G401.6 (cell line): ENCODE measurements around the gene RNF169.
"Not testable (repeated sequence)": the region's sequence is repeated elsewhere in the genome, so short reads cannot be mapped to it uniquely, and the experiment has no call there.

Experiments used
- FAIRE-seq: peaks from 2 replicates; lab custom pipeline; 2012; peaks lifted over from hg19 to GRCh38; lab: Jason Lieb, UNC

Gene RNF169

DNA sequence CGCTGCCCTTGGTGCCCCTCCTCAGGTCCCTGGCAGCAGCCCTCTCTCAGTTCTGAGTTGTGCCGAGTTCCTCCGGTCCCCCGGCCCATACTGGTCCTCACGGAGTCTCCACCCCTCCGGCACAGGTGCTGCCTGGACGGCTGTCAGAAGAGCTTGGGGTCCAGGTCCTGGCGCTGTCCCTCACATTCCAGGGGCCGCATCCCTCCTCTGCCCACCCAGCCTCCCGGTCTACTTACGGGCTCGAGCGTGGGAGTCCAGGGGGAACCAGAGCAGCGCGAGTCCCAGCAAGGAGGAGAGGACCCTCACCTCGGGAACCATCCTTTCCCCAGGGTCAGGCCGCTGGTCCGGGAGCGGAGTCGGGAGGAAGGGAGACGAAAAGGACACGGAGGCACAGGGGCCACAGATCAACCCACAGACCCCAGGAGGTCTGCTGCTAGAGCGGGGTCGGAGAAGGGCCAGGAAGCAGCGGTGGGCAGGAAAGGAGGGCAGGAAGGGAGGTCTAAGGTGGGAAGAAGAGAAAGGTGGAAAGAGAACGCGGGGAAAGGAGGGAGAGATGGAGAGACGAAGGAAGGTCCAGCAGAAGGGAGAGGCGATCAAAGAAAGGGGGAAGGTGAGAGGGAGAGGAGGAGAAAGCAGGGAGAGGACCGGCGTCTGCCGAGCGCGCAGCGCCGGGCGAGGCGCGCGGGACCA is 17.9 kb upstream of the RNF169 start:
- no peak for FAIRE-seq

DNA sequence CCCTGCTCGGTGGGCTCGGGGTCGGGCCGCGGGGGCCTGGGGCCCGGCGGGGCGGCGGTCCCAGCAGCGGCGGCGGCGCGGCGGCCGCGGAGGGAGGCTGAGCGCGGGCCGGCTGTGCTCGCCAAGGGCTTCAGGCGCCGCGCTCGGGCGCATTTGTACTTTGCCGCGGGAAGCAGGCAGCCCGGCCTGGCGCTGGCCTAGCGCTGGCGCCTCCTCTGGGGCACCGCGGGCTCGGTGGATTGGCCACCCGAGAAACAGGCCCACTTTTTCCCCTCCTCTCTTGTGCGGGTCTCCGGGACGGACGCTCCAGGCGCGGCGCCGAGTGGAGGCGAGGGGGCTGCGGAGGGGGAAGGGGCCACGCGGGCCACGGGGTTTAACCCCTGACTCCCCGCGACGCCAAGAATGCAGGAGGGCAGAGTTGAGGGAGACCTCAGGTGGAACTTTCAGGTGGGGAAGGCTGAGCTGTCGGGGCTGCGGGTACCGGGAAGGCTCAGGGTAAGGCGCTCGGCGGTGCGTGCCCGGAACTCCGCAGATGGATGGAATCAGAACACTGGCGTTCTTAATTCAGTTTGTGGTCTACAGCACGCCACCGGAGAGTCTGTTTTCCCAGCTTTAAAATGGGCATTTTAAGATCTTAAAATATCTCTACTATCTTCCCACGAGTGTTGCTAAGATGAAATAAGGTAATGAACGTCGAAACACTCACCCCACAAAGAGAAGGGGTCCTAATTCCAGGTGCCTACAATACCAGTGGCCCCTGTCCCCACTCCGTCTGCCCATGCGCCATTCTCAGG is 17.2 kb upstream of the RNF169 start, which contains the start of gene CHRDL2:
Gene CHRDL2 (minus strand): TSS at position 126 of the 794 bp plus-strand sequence. CDS start 538 bp downstream, outside the sequence.
- no peak for FAIRE-seq

DNA sequence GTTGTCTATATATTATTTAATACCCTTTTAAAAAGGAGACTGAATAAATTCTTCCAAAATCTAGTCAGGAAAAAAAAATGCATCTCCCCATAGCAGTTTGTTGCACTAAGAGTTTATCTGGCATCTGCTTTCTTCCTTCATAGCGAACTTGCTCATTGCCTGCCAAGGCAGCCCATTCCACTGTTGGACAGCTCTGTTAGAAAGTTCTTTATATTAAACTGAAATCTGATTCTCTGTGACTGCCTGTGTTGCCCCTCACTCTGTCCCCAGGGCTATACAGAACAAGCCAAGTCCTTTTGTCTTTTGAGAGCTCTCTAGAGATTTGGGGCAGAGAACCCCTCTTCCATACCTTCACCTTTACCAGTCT is 14.1 kb upstream of the RNF169 start:
- FAIRE-seq: no peak

DNA sequence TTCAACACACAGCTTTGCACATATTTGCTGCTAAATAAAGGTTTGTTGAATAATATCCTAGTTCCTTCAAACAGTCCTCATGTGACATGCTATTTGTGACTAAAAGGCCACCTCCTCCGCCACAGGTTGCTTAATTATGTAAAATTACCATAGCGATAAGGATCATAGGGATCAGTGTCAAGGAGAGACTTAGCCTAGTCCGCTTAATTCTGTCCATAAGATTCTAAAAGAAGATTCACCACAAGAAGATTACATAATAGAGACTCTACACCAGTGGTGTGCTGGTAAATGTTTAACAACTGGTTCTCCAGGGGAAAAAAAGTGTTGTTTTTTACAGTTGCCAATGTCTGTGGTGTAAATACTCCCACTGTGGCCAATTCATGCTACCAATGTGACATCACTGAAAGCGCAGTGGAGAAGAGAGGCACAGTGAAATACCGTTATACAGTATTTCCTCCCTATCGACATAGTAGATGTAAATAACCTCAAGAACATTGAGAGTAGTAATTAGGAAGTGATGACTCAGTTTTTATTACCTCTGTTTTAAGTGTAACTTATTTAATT is 13.2 kb upstream of the RNF169 start:
- no peak for FAIRE-seq

DNA sequence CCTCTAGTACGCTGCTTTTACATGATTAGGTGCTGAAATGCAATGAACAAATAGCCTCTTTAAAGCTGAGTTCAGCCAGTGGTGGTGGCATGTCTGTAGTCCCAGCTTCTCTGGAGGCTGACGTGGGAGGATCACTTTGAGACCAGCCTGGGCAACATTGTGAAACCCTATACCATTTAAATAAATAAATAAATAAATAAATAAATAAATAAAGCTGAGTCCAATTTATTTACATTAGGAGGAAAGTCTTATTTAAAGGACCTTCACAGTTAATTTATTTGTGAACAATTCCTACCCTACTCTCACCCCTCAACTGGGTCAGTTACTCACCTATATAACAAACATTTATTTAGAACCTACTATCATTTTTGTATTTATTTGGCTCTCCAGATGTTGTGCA is 12.6 kb upstream of the RNF169 start:
- FAIRE-seq: no peak

DNA sequence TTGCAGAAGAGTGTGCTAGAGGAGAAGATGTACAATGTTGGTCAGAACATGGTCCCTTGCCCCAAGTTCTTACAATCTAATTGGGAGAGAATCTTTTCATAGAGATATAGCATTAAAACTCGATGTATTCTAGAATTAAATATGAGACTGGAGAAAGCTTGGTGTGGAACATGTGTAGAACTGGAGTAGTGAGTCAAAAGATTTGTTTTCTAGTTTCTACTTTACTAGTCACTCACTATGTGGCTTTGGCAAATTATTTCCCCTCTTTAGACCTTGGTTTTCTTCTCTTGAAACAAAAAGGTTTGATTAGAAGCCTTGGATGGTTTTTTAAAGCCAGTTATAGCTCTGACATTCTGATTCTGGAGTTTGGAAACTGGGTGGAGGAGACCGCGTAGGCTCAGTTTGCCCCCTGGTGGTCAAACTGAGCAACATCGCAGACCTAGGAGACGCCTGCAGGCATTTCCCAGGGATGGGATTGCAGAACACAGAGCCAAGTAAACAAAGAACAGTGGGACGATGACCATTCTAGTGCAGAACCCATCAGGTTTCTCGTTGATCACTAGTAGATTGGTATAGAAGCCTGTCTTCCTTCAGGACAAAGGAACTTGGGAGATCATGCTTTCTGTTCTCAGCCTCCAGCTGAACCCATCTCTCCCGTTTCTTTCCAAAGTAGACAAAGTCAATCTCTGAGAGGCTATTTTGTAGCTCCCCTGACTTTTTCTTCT is 8.9 kb upstream of the RNF169 start:
- peak; percentile 91 for FAIRE-seq

DNA sequence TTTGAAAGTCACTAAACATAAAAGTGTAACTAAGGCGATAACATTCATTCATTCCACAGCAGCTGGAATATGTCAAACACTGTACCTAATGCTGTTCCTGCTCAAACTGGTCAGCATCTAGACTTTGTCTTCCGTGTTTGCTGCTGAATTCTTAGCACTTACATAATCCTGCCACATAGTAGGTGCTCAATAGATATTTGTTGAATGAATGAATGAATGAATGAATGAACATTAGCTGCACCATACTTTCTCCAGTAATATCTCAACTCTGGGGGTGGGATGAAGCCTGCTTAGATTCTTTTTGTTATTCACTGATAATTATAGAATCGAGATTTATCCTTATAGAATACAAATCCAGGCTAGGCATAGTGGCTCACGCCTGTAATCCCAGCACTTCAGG is 6.6 kb upstream of the RNF169 start:
- no peak for FAIRE-seq

DNA sequence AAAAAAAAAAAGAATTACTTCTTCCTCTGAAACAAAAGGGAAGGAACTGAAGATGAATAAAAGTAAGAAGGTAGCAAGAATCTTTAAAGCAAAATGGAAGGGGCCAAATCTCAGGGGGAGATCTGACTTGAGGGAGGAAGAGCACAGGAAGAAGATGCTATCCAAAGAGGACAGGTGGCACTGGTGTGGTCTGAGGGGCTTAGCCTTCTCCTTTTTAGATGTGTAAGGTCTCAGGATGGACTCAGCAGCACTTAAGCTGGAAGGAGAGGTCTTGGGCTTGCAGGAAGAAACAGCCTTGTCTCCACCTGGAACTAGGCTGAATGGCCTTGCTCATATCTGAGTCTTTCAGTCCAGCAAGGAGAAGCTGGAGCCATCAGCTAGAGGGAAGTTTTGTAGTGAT is 5.0 kb upstream of the RNF169 start:
- no peak for FAIRE-seq

DNA sequence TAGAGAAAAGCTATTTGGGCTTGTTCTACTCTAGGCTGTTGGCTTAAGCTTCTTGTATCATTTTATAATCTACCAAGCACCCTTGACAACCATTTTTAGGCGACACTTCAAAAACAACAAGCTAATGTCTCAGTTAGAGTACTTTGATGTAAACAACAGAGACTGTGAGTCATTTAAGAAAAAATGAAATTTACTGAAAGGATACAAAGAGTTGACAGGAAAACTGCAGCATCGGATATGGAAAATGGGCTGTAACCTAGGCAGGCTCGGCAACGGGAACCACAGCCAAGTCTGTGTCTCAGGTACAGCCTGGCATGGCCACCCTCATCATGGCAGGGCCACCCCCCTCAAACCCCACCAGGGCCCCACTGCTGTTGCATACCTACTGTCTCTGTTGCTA is 4.4 kb upstream of the RNF169 start:
- no peak for FAIRE-seq

DNA sequence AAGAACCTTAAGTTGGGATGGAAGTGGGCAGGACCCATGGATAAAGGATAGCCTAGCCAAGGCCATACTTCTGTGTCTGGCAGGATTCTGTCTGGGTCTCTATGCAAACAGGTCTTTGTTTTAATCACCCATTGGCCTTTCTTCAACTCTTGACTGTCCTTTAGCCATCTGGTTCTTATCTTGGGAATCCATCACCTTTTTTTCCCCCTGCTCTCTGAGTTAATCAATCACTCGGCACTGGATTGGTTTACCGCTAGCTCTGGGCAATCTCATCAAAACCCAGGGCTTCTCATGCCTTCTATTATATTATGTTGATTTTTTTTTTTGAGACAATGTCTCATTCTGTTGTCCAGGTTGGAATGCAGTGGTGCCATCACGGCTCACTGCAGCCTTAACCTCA is 1.8 kb upstream of the RNF169 start:
- no peak for FAIRE-seq

DNA sequence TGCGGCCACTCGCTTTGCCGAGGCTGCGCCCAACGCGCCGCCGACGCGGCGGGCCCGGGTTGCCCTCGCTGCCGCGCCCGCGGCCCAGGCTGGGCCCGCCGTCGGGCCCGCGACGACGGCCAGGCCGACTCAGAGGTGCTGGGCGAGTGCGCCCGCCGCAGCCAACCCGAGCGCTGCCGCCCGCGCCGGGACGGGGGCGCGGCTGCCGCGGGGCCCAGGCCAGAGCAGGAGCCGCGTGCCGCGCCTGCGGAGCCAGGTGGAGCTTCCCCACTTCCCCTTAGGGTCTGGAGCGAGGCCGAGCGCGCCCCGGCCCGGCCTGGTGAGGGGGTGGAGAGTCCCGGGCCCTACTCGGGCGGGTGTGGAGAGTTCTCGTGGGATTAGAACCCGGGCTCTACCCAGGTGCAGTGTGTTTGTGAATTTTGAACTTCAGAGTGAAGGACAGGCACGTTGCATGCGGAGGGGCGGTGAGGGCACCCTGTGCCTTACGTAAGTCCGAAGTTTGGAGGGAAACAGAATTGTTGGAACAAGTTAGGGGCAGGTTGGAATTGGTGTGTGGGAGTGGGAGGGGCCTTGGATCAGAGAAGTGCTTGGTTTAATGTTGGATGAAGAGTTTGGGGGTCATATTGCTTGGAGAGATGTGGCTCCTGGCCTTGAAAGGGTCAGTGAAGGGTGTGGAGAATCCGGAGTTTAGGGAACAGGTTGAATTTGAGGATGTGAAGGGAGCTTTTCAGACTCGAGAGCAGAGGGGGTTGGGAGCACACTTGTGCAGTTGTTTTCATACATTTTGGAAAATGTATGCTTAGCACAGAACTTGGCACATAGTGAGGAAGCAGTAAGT is 697 bp downstream of the RNF169 start:
- no peak for FAIRE-seq

DNA sequence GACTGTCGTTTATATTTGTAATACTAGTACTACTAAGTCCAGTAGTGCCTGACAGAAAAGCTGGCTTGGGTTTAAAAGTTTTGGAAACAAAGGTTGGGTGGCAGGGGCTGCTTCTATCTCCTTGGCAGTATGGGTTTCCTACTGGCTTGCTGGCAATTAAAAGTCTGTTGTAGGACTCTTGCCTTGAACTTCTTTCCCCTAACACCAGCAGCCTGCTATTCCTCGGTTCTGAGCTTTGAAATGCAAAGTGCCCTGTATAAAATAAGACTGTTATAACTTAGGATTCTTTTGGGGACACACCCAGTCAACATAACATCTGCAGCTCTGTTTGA is 1.3 kb downstream of the RNF169 start:
- FAIRE-seq: no peak

DNA sequence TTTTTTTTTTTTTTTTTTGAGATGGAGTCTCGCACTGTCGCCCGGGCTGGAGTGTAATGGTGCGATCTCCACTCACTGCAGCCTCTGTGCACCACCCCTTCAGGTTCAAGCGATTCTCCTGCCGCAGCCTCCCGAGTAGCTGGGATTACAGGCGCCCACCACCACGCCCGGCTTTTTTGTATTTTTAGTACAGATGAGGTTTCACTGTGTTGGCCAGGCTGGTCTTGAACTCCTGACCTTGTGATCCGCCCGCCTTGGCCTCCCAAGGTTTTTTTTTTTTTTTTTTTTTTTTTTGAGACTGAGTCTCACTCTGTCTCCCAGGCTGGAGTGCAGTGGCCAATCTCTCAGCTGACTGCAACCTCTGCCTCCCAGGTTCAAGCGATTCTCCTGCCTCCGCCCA is 1.9 kb downstream of the RNF169 start:
- FAIRE-seq: not testable (repeated sequence)

DNA sequence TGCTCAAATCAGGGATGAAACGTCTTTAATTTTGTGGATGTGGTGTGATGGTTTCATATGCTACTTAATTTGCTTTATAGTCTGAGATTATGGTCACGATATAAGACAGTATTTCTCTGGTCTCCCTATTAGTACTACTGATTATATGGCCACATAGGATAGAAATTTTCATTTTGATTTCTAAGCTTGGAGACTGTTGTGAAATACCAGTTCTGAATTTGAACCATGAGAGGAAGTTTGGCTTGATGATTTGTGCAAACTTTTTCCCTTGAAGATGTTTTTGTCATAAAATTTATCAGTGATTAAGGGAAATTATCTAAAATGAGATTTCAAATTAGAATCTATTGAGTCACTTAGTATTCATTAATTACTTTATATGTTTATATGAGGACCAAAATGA is 2.7 kb downstream of the RNF169 start:
- FAIRE-seq: no peak

DNA sequence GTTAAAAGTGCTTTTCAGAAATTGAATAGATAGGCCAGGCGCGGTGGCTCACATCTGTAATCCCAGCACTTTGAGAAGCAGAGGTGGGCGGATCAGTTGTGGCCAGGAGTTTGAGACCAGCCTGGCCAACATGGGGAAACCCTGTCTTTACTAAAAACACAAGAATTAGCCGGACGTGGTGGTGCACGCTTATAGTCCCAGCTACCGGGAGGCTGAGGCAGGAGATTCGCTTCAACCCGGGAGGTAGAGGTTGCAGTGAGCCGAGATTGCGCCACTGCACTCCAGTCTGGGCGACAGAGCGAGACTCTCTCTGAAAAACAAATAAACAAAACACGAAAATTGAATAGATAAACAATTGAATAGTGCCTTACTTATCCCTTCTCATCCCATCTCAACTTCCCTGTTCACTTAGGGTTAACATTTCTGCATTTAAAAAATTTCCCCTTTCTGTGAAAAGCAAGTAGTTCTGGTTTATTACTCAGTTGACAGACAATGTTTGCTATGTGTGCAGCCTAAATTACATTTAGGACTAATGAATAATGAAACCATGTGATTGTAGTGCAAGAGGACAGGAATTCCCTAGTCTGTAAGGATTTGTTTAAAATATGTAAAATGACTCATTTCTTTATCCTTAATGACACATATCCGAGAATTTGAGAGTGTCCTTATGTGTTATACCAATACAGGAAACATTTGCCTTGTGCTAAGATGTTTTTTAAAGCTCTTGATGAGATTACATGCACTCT is 6.0 kb downstream of the RNF169 start:
- FAIRE-seq: peak; percentile 90

DNA sequence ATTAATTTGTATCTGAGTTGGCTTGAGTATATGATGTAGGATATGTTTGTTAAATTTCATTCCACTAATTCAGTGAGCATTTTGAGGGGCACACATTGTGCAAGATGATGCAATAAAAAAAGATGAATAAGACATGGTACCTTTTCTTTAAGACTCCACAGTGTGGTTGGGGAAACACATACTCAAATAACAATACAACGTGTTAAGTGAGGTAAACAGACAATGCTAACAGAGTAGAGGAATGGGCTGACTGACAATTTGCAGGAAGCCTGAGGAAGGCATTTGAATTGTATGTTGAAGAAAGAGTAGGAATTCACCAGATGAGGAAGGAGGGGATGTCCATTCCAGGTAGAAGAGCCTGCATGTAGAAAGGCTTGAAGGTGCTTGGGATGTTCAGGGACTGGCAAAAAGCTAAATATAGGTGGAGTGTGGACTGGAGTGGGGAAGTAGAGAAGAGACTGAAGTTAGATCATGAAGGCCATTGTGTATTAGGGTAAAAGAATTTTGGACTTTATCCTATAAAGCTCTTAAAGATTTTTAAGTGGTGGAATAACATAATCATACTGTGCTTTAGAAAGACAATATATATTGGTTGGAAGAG is 6.8 kb downstream of the RNF169 start:
- FAIRE-seq: no peak

DNA sequence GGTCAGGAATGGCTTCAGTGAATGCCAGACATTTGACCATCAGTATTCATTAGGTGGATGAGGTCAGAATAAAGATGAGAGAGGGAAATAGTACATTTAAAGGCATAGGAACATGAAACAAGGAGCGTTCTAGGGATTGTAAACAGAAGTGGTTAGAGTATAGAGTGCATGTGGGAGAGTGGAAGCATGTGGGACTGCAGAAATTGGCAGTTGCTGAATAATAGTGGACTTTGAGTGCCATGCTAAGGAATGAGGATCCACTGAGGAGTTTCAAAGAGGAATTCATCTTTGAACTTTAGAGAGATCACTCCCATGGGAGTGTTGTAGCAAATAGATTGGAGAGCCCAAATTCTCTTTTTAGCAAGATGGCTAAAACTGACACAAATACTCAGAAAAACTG is 7.9 kb downstream of the RNF169 start:
- FAIRE-seq: no peak

DNA sequence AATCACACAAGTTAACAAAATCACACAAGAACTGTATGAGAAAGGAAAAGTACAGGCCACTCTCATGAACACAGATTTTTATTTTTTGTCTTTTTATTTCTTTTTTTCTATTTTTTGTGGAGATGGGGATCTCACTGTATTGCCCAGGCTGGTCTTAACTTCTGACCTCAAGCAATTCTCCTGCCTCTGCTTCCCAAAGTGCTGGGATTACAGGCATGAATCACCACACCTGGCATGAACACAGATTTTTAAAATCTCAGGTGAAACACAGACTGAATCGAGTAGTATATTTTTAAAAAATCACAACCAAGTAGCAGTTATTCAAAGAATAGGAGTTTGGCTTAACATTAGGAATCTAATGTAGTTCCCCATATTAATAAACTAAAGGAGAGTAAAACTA is 18.3 kb downstream of the RNF169 start:
- no peak for FAIRE-seq

DNA sequence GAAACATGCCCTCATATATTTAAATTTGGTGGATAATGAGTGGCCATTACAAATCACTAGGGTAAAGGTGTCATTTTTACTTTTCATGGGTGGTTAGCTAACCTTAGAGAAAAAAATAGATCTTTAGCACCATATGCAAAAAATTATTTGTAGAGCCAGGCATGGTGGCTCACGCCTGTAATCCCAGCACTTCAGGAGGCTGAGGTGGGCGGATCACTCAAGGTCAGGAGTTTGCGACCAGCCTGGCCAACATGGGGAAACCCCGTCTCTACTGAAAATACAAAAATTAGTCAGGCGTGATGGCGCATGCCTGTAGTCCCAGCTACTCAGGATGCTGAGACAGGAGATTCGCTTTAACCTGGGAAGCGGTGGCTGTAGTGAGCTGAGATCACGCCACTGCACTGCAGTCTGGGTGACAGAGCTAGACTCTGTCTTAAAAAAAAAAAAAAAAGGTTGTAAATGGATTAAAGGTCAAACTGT is 19.6 kb downstream of the RNF169 start:
- FAIRE-seq: not testable (repeated sequence)

DNA sequence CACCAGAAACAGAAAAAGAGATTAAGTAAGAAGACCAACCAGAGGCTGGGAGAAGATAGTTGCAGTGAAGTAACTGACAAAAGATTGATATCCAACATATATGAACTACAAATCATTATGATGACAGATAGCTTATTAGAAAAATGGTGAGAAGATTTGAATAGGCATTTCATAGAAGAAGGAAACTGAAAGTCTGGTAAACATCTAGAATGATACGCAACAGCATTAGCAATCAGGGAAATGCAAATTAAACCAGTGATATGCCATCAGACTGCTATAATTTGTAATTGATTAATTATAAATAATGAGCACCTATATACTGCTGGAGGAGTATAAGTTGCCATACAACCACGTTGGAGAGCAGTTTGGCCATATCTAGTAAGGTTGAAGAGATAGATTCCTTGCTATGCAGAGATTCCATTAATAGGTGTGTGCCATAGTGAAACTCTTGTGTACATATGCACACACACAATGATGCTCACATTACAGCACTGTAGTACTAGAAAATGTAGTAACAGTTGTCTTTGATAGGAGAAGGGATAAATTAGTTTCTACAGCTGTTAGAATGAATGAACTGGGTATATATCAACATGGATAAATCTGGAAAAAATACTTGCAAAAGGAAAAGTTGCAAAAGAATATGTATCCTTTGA is 20.5 kb downstream of the RNF169 start:
- FAIRE-seq: no peak
